Measurements from ENCODE around the gene GRIP1.

Gene GRIP1

GRCh38 chr12:66688846-66689439, 10.1 kb upstream of the GRIP1 start:
- DNase-seq = no peak

GRCh38 chr12:66684222-66684621, 5.3 kb upstream of the GRIP1 start:
- DNase-seq = no peak

- no peak for DNase-seq
Measured at GRCh38 chr12:66683822-66684221, 4.9 kb upstream of the GRIP1 start.

- DNase-seq = no peak
Measured at GRCh38 chr12:66683073-66683472, 4.2 kb upstream of the GRIP1 start.

GRCh38 chr12:66679461-66680084, 697 bp upstream of the GRIP1 start:
- DNase-seq = no peak

GRCh38 chr12:66676241-66676640, 2.6 kb downstream of the GRIP1 start:
- DNase-seq = no peak

GRCh38 chr12:66674495-66675122, 4.3 kb downstream of the GRIP1 start:
- DNase-seq = no peak

GRCh38 chr12:66669541-66669940, 9.3 kb downstream of the GRIP1 start:
- no peak for DNase-seq

- no peak for DNase-seq
Measured at GRCh38 chr12:66668311-66668710, 10.6 kb downstream of the GRIP1 start.

- DNase-seq = no peak
Measured at GRCh38 chr12:66667906-66668305, 11.0 kb downstream of the GRIP1 start.

GRCh38 chr12:66666481-66666880, 12.4 kb downstream of the GRIP1 start:
- DNase-seq = no peak

GRCh38 chr12:66665435-66665985, 13.4 kb downstream of the GRIP1 start:
- DNase-seq = no peak

GRCh38 chr12:66664076-66664475, 14.8 kb downstream of the GRIP1 start:
- no peak for DNase-seq

- DNase-seq = no peak
Measured at GRCh38 chr12:66663611-66664010, 15.3 kb downstream of the GRIP1 start.

- DNase-seq = no peak
Measured at GRCh38 chr12:66662729-66663128, 16.1 kb downstream of the GRIP1 start.

- no peak for DNase-seq
Measured at GRCh38 chr12:66662179-66662578, 16.7 kb downstream of the GRIP1 start.

GRCh38 chr12:66661357-66661756, 17.5 kb downstream of the GRIP1 start:
- DNase-seq = no peak

GRCh38 chr12:66653796-66654195, 25.1 kb downstream of the GRIP1 start:
- no peak for DNase-seq

GRCh38 chr12:66648033-66648735, 30.7 kb downstream of the GRIP1 start:
- DNase-seq = no peak

- no peak for DNase-seq
Measured at GRCh38 chr12:66647034-66647691, 31.7 kb downstream of the GRIP1 start.

- no peak for DNase-seq
Measured at GRCh38 chr12:66644151-66644550, 34.7 kb downstream of the GRIP1 start.

- DNase-seq = no peak
Measured at GRCh38 chr12:66640691-66641460, 38.0 kb downstream of the GRIP1 start.
